Kidney (tissue), 14 donors: Measurements from ENCODE around the gene PDLIM7. TPM values are rescaled to one million over a fixed set of nuclear protein-coding genes. Genes with fewer than 3 reads are reported as not detected.
A peak's percentile ranks its signal among the peaks of the same experiment; 100 is the strongest.

ENCODE experiments used
- DNase-seq, 5 donors: peaks; one replicate each; pipeline ENCODE4 v3.0.0-alpha.2; 2013 to 2020
- FAIRE-seq: peaks from 2 replicates; lab custom pipeline; 2012; peaks lifted over from hg19 to GRCh38; lab: Jason Lieb, UNC
- H3K27ac ChIP-seq, 2 donors: one replicate each; pipeline ENCODE4 v1.7.0; 2013; ENCODE audit warnings: low read depth in 2 of 2, low read length in 2 of 2, inconsistent platforms in 1 of 2
- H3K27me3 ChIP-seq: one replicate; pipeline ENCODE4 v1.7.1; 2013; ENCODE audit warnings: low read length, inconsistent platforms; ENCODE audit not compliant: control insufficient read depth, insufficient read depth
- H3K36me3 ChIP-seq, 3 donors: one replicate each; pipeline versions ENCODE4 v1.7.0 to v1.7.1; 2013; ENCODE audit warnings: low read length in 3 of 3, control low read depth in 1 of 3, inconsistent platforms in 1 of 3; ENCODE audit not compliant: insufficient read depth in 3 of 3, control insufficient read depth in 2 of 3
- H3K4me1 ChIP-seq, 3 donors: one replicate each; pipeline versions ENCODE4 v1.7.0 to v1.7.1; 2013; ENCODE audit warnings: low read length in 3 of 3, inconsistent platforms in 1 of 3, low read depth in 1 of 3; ENCODE audit not compliant: control insufficient read depth in 2 of 3, insufficient read depth in 2 of 3
- H3K4me3 ChIP-seq, 3 donors: one replicate each; pipeline versions ENCODE4 v1.7.0 to v1.8.1; 2013; ENCODE audit warnings: low read length in 3 of 3, control low read depth in 1 of 3, inconsistent platforms in 1 of 3
- H3K9ac ChIP-seq, 3 donors: one replicate each; pipeline versions ENCODE4 v1.7.0 to v1.7.1; 2013; ENCODE audit warnings: low read length in 3 of 3, control low read depth in 1 of 3, inconsistent platforms in 1 of 3
- H3K9me3 ChIP-seq, 3 donors: one replicate each; pipeline versions ENCODE4 v1.7.0 to v1.7.1; 2013; ENCODE audit warnings: low read length in 3 of 3, control low read depth in 1 of 3, inconsistent platforms in 1 of 3; ENCODE audit not compliant: control insufficient read depth in 2 of 3, insufficient read depth in 1 of 3
- CTCF ChIP-seq: IDR thresholded peaks from 3 replicates; pipeline ENCODE4 v1.5.1; 2012; ENCODE audit warnings: mild to moderate bottlenecking, moderate library complexity, borderline replicate concordance; ENCODE audit not compliant: insufficient read depth; ENCODE audit errors: extremely low read depth
- intact Hi-C: fragments of 100-400 bp; cut with DNase I; formaldehyde crosslinking; loops from one replicate; pipeline ENCODE4 v1.11.1; 2022
- polyA plus RNA-seq: library from polyadenylated mRNA; stranded (reverse); fragments of 350-450 nt; fragmentation: Illumina TruSeq; extraction: RNeasy Lipid Tissue Mini Kit (QIAGEN cat#74804); gene quantifications from one replicate; pipeline ENCODE4 v1.2.3, GENCODE V29; 2014; ENCODE audit warnings: low read depth, low replicate concordance; ENCODE audit not compliant: insufficient read depth
- total RNA-seq: library from RNA; stranded (reverse); fragmentation: NEBNext Ultra II Directional; extraction: Animal tissue kit (Norgen Biotek cat#: 25700); gene quantifications from one replicate; pipeline ENCODE4 v1.2.1, GENCODE V29; 2021
- donor health status: control.
- donor health status: control.
- donor health status: control.
- donor health status: control.
- donor health status: control.
- donor health status: DM: yes; HTN: yes; CAD: no.
- donor health status: Normal renal cell carcinoma (clear cell type).

PDLIM7 gene
- total and polyA plus RNA-seq, 2 donors from 2014 or later: 46.4 to 89.7 TPM

- H3K36me3 ChIP-seq: peaks cover 8 to 24% (median 17%) of the 10 kb centered on the region in 3 donors
- peaks cover 0 to 11% (median 6%) of the 10 kb centered on the region in 3 donors for H3K4me1 ChIP-seq
- no peak for TF ChIP-seq CTCF
- H3K9me3 ChIP-seq: no peaks in the 10 kb centered on the region
- no peak overlapping the region for H3K4me3 ChIP-seq
- H3K27ac ChIP-seq: no peak overlapping the region
- FAIRE-seq (no peak), DNase-seq (peak in 1 of 5 donors; percentile 74)
- no peaks in the 10 kb centered on the region for H3K27me3 ChIP-seq
- no peak overlapping the region for H3K9ac ChIP-seq
- intact Hi-C loops: no loop called here
Observed at GRCh38 chr5:177513500-177513899, 16.1 kb upstream of the PDLIM7 start.

- DNase-seq (peak in 1 of 5 donors; percentile 34), FAIRE-seq (no peak)
- Histone ChIP-seq H3K4me3 (no peak overlapping the region), H3K4me1 (peaks cover 0 to 11% (median 6%) of the 10 kb centered on the region in 3 donors), H3K9ac (no peak overlapping the region), H3K36me3 (peaks cover 8 to 24% (median 17%) of the 10 kb centered on the region in 3 donors), H3K9me3 (no peaks in the 10 kb centered on the region), H3K27me3 (no peaks in the 10 kb centered on the region), H3K27ac (no peak overlapping the region)
- TF ChIP-seq CTCF: no peak
- intact Hi-C loops: no loop called here
Observed at GRCh38 chr5:177512736-177513380, 15.5 kb upstream of the PDLIM7 start.

GRCh38 chr5:177511796-177512675 is 14.6 kb upstream of the PDLIM7 start:
- DNase-seq: no peak
- Histone ChIP-seq H3K9me3 (no peaks in the 10 kb centered on the region), H3K4me3 (no peak overlapping the region), H3K9ac (no peak overlapping the region), H3K27me3 (no peaks in the 10 kb centered on the region), H3K27ac (no peak overlapping the region), H3K36me3 (peaks cover 8 to 24% (median 17%) of the 10 kb centered on the region in 3 donors), H3K4me1 (peaks cover 0 to 11% (median 6%) of the 10 kb centered on the region in 3 donors)
- no peak for FAIRE-seq
- TF ChIP-seq CTCF: no peak
- intact Hi-C loops: no loop called here
